ENCODE results near the gene IFI27. TPM values are rescaled to one million over a fixed set of nuclear protein-coding genes. Genes with fewer than 3 reads are reported as not detected.

The IFI27 gene
- total RNA-seq, 2 experiments from 2014 or later: 0.63 to 1.5 TPM

DNA sequence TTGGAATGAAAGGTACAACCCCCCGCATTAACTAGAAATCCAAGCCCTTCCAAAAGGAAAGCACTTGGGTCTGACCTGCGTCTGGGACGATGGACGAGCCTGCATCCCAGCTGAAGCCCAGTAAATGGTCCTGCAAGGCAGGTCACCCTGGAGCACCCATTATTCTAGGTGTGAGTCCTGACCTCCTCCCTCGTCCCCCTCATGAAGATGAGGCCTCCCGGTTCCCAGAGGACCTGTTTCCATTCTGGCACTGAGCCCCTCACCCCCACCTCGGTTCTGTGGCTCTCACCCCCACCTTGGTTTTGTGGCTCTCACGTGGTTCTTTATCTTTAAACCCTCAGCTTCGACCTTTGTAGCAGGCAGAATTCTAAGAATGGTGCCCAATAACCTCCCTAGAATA, 7.3 kb downstream of the IFI27 start:
- no peak overlapping the region for H2AFZ ChIP-seq (ENCODE audit: low read length)
- no peaks in the 10 kb centered on the region for H3K9me2 ChIP-seq (ENCODE audit: insufficient read depth, low read length)
- H4K20me1 ChIP-seq (ENCODE audit: insufficient read depth, low read length): no peaks in the 10 kb centered on the region
- no peaks in the 10 kb centered on the region for H3K9me3 ChIP-seq (ENCODE audit: low read length)
- no peaks in the 10 kb centered on the region for H3K79me2 ChIP-seq (ENCODE audit: insufficient read depth, low read depth, low read length)
- POLR2A ChIA-PET: interaction anchor here (0.6 kb wide), 1 partner anchor 50 kb away, joined by 5 read pairs; no protein-coding TSS in a partner anchor
- CTCF ChIA-PET (ENCODE audit: unreplicated experiment): no interaction called here
- H3K4me1 ChIP-seq (ENCODE audit: insufficient read depth, low read length, poor library complexity, severe bottlenecking): no peaks in the 10 kb centered on the region
- no peak for TF ChIP-seq EZH2phosphoT487 (IDR thresholded peaks at IDR 0.05; ENCODE audit: borderline replicate concordance, low read depth, low read length)
- TF ChIP-seq, protein P1, sequence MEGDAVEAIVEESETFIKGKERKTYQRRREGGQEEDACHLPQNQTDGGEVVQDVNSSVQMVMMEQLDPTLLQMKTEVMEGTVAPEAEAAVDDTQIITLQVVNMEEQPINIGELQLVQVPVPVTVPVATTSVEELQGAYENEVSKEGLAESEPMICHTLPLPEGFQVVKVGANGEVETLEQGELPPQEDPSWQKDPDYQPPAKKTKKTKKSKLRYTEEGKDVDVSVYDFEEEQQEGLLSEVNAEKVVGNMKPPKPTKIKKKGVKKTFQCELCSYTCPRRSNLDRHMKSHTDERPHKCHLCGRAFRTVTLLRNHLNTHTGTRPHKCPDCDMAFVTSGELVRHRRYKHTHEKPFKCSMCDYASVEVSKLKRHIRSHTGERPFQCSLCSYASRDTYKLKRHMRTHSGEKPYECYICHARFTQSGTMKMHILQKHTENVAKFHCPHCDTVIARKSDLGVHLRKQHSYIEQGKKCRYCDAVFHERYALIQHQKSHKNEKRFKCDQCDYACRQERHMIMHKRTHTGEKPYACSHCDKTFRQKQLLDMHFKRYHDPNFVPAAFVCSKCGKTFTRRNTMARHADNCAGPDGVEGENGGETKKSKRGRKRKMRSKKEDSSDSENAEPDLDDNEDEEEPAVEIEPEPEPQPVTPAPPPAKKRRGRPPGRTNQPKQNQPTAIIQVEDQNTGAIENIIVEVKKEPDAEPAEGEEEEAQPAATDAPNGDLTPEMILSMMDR (conservative IDR thresholded peaks at IDR 0.05; ENCODE audit: low read length): no peak
- no peak for DNase-seq (ENCODE audit: low spot score)
- no TSS peak for BruUV-seq (replicated peaks)
- H3K4me3 ChIP-seq (ENCODE audit: low read depth, low read length, poor library complexity, severe bottlenecking): no peak overlapping the region
- no peak overlapping the region for H3K4me2 ChIP-seq (ENCODE audit: low read length)
- no peaks in the 10 kb centered on the region for H3K36me3 ChIP-seq (ENCODE audit: insufficient read depth, low read length)
- intact Hi-C loops (cut with micrococcal nuclease; ENCODE audit: unreplicated experiment): no loop called here
- no peak overlapping the region for H3K27ac ChIP-seq (ENCODE audit: low read depth, low read length, poor library complexity, severe bottlenecking)

DNA sequence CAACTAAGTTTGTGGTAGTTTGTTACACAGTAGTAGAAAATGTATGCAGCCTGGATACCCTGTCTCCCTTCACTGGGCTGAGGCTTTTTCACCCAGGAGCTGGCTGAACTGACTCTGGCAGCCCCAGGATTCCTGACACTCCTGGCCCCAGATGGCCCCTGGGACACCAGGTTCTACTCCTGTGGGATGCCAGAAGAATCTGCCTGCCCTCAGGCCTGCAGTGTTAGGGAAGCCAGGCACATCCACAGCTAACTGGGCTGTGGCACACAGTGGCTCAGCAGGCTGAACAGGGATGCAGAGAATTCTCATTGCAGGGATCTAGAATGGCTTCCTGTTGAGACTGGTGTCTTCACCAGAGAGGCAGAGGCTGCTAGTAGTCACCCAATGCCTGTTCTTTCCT, 8.5 kb downstream of the IFI27 start:
- POLR2A ChIA-PET: no interaction called here
- CTCF ChIA-PET (ENCODE audit: unreplicated experiment): no interaction called here

DNA sequence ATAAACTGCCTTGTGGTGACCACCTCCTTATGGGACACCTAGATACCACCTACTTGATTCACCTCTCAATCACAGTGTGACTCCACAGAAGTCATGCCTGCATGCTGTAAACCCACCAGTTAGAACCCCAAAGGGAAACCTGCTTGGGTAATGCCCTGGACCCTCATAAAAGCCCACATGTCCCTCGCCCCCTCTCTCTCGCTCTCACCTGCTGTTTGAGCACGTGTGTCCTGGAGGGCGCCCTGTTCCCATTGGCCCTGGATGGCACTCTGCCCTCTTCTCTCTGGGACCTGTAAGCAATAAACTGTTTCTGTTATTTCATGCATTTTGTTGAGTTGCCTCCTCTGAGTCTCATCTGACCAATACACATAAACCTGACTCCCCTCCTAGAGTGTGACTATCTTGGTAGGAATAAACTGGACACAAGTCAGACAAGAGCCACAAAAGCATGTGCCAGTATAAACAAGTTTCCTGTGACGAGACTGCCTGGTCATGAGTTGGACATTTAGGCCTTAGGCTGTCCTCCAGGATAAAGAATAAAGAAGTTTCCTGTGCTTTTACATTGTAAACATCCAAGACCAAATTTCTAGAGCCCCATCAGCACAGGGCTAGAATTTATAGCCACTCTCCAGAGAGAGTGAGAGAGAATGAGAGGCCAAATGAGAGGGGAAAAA, 10.3 kb downstream of the IFI27 start:
- Histone ChIP-seq H3K4me2 (ENCODE audit: low read length) (no peak overlapping the region), H2AFZ (ENCODE audit: low read length) (no peak overlapping the region), H3K4me1 (ENCODE audit: insufficient read depth, low read length, poor library complexity, severe bottlenecking) (no peaks in the 10 kb centered on the region), H4K20me1 (ENCODE audit: insufficient read depth, low read length) (no peaks in the 10 kb centered on the region), H3K36me3 (ENCODE audit: insufficient read depth, low read length) (no peaks in the 10 kb centered on the region), H3K27ac (ENCODE audit: low read depth, low read length, poor library complexity, severe bottlenecking) (no peak overlapping the region), H3K79me2 (ENCODE audit: insufficient read depth, low read depth, low read length) (no peaks in the 10 kb centered on the region), H3K9me2 (ENCODE audit: insufficient read depth, low read length) (no peaks in the 10 kb centered on the region), H3K9me3 (ENCODE audit: low read length) (no peaks in the 10 kb centered on the region), H3K4me3 (ENCODE audit: low read depth, low read length, poor library complexity, severe bottlenecking) (no peak overlapping the region)
- POLR2A ChIA-PET: no interaction called here
- CTCF ChIA-PET (ENCODE audit: unreplicated experiment): no interaction called here
- DNase-seq (ENCODE audit: low spot score): no peak
- no TSS peak for BruUV-seq (replicated peaks)
- TF ChIP-seq, protein P1 (conservative IDR thresholded peaks at IDR 0.05; ENCODE audit: low read length): no peak
- no peak for TF ChIP-seq EZH2phosphoT487 (IDR thresholded peaks at IDR 0.05; ENCODE audit: borderline replicate concordance, low read depth, low read length)
- intact Hi-C loops (cut with micrococcal nuclease; ENCODE audit: unreplicated experiment): no loop called here

More for the DNA sequence above, 8.5 kb downstream of the IFI27 start:
- no peaks in the 10 kb centered on the region for H3K9me2 ChIP-seq (ENCODE audit: insufficient read depth, low read length)
- H4K20me1 ChIP-seq (ENCODE audit: insufficient read depth, low read length): no peaks in the 10 kb centered on the region
- H3K4me3 ChIP-seq (ENCODE audit: low read depth, low read length, poor library complexity, severe bottlenecking): no peak overlapping the region
- intact Hi-C loops (cut with micrococcal nuclease; ENCODE audit: unreplicated experiment): no loop called here
- no peak overlapping the region for H3K27ac ChIP-seq (ENCODE audit: low read depth, low read length, poor library complexity, severe bottlenecking)
- no peak overlapping the region for H2AFZ ChIP-seq (ENCODE audit: low read length)
- no peaks in the 10 kb centered on the region for H3K79me2 ChIP-seq (ENCODE audit: insufficient read depth, low read depth, low read length)
- TF ChIP-seq, protein P1 (conservative IDR thresholded peaks at IDR 0.05; ENCODE audit: low read length): no peak
- no peak for TF ChIP-seq EZH2phosphoT487 (IDR thresholded peaks at IDR 0.05; ENCODE audit: borderline replicate concordance, low read depth, low read length)
- no peaks in the 10 kb centered on the region for H3K36me3 ChIP-seq (ENCODE audit: insufficient read depth, low read length)
- BruUV-seq (replicated peaks): no TSS peak
- no peaks in the 10 kb centered on the region for H3K4me1 ChIP-seq (ENCODE audit: insufficient read depth, low read length, poor library complexity, severe bottlenecking)
- DNase-seq (ENCODE audit: low spot score): no peak
- no peak overlapping the region for H3K4me2 ChIP-seq (ENCODE audit: low read length)
- no peaks in the 10 kb centered on the region for H3K9me3 ChIP-seq (ENCODE audit: low read length)
